ENCODE measurements around the gene CSNK1A1.
"Not testable (repeated sequence)": the region's sequence is repeated elsewhere in the genome, so short reads cannot be mapped to it uniquely, and the experiment has no call there.

Gene CSNK1A1

DNA sequence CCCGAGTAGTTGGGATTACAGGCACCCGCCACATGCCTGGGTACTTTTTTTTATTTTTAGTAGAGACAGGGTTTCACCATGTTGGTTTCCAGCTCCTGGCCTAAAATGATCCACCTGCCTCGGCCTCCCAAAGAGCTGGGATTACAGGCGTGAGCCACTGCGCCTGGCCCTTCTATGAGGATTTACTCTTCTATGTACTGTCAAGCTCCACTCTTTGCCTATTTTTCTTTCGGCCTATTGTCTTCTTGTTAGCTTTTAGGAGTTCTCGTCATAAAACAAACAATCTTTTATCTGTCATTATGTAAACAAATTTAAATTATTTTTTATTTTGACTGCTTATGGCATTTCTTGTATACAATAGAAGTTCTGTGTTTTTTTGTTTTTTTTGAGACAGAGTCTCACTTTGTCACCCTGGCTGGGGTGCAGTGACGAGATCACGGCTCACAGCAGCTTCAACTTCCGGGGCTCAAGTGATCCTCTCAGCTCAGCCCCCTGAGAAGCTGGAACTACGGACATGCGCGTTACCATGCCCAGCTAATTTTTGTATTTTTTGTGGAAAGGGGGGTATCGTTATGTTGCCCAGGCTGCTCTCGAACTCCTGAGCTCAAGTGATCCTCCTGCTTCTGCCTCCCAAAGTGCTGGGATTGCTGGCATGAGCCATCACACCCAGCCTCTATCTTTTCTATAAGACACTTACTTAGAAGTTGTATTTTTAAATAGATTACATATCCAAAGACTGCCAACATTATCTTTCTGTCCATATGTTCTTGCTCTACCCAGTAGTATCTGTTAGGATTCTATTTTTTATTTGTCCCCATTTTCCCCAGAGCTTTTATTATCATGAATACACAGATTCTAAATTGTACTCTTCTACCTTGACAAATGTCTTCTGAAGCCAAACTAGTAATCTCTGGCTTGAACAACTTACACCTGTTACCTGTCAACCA is 29.2 kb downstream of the CSNK1A1 start:
- in situ Hi-C loops (cut with MboI; ENCODE audit: low pct_unique_long_range_greater_than_20kb, low sequenced_read_pairs, unreplicated experiment) = no loop called here
- TF ChIP-seq, protein P1, sequence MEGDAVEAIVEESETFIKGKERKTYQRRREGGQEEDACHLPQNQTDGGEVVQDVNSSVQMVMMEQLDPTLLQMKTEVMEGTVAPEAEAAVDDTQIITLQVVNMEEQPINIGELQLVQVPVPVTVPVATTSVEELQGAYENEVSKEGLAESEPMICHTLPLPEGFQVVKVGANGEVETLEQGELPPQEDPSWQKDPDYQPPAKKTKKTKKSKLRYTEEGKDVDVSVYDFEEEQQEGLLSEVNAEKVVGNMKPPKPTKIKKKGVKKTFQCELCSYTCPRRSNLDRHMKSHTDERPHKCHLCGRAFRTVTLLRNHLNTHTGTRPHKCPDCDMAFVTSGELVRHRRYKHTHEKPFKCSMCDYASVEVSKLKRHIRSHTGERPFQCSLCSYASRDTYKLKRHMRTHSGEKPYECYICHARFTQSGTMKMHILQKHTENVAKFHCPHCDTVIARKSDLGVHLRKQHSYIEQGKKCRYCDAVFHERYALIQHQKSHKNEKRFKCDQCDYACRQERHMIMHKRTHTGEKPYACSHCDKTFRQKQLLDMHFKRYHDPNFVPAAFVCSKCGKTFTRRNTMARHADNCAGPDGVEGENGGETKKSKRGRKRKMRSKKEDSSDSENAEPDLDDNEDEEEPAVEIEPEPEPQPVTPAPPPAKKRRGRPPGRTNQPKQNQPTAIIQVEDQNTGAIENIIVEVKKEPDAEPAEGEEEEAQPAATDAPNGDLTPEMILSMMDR (IDR thresholded peaks at IDR 0.05; ENCODE audit: extremely low read depth, insufficient read depth, missing control alignments) = no peak
- DNase-seq (ENCODE audit: low spot score) = no peak

DNA sequence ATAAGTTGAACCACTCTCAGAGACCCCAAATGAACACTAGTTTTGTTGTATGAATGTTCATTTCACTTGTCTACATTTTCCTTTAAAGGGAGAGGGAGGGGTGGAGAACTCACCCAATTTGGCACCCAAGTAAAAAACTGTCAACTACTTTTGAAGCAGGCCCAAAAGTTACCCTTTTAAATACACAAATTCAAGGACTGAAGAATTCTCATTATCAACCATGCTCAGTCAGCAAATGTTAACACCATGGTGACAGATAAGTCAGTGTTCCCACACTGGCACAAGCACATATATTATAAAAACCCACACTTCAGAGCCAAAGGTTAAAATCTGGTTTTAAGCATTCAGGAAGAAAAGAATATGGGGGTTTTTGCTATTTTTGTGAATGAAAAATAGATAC is 31.6 kb downstream of the CSNK1A1 start:
- in situ Hi-C loops (cut with MboI; ENCODE audit: low pct_unique_long_range_greater_than_20kb, low sequenced_read_pairs, unreplicated experiment) = no loop called here
- DNase-seq (ENCODE audit: low spot score) = no peak
- TF ChIP-seq, protein P1 (IDR thresholded peaks at IDR 0.05; ENCODE audit: extremely low read depth, insufficient read depth, missing control alignments) = no peak

DNA sequence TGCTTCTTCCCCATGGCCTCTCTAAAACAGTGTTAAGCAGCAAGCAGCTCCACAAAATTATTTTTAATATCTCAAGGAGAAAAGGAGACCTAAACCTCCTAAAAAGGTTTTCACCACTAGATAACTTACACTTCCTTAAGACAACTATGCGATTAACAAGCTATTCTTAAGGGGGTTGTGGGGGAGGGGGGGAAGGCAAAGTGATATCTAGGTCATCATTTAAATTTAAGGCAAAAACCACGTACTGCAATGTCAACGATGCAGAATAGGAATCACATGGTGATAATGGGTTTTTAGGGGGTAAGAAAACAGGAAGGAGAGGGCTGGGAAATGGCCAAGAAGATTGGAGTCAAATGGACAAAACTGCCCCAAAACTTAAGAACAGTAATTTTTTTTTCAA is 32.6 kb downstream of the CSNK1A1 start:
- no peak for DNase-seq (ENCODE audit: low spot score)
- in situ Hi-C loops (cut with MboI; ENCODE audit: low pct_unique_long_range_greater_than_20kb, low sequenced_read_pairs, unreplicated experiment) = no loop called here
- TF ChIP-seq, protein P1 (IDR thresholded peaks at IDR 0.05; ENCODE audit: extremely low read depth, insufficient read depth, missing control alignments) = no peak

DNA sequence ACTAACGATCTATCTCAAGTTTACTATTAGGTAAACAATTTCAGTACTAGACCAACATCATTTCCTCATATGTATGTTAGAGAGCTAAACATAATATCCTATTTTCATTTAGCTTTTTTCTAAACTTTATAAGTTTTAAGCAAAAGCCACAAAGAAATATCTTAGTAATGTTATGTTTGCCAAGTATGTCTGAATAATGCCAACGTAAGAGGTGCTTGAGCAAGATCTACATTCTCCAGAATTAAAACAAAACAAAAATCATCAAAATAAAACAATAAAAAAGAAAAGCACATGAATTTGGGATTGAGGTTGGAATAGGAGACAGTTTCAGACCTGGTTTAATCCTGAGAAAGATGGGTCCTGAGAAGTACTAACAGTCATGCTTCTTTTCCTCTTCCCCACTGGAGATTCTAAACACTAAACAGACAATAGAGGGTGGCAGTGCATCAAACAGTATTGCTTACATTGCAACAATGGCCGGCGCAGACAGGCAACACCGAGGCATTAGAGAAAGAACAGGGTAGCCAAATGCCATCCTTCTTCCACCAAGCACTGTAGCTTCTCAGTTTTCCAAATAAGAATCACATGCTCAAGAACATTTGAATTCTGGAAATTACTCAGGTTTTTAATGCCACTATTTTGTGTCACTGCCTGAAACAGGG is 33.6 kb downstream of the CSNK1A1 start:
- in situ Hi-C loops (cut with MboI; ENCODE audit: low pct_unique_long_range_greater_than_20kb, low sequenced_read_pairs, unreplicated experiment) = no loop called here
- TF ChIP-seq, protein P1 (IDR thresholded peaks at IDR 0.05; ENCODE audit: extremely low read depth, insufficient read depth, missing control alignments) = no peak
- no peak for DNase-seq (ENCODE audit: low spot score)

DNA sequence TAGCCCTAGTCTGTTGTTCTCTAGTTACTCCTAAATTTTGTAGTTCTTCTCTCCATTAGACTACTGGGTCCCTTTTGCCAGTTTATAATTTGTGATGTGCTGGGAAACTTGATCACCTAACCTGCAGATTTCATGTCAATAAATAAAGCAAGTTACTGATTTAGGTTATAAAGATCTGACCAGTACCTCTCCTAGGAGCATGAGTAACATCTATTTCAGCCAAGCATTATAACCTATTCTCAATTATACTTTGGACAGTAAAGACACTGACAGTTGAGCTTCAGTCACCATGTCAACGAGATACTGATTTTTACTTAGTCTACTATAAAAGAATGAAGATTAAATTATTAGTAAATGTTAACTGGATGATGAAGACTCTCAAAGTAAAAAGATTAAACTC is 36.7 kb downstream of the CSNK1A1 start:
- TF ChIP-seq, protein P1 (IDR thresholded peaks at IDR 0.05; ENCODE audit: extremely low read depth, insufficient read depth, missing control alignments) = no peak
- DNase-seq (ENCODE audit: low spot score) = no peak
- in situ Hi-C loops (cut with MboI; ENCODE audit: low pct_unique_long_range_greater_than_20kb, low sequenced_read_pairs, unreplicated experiment) = no loop called here

DNA sequence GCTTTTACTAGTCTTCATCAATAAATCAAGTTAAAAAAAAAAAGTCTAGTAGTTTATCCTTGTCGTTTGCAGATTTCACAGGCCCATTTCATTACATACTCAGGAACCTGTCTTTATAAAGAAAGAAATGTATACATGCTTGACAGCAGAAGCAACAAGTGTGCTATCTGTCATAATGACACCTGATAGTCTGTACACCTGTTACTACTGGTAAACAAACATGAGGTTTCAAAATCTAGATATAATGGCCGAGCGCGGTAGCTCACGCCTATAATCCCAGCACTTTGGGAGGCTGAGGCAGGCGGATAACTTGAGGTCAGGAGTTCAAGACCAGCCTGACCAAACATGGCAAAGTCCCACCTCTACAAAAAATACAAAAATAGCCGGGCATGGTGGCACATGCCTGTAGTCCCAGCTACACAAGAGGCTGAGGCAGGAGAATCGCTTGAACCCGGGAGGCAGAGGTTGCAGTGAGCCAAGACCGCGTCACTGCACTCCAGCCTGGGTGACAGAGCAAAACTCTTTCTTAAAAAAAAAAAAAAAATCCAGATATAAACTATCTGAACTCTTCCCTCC is 37.8 kb downstream of the CSNK1A1 start:
- in situ Hi-C loops (cut with MboI; ENCODE audit: low pct_unique_long_range_greater_than_20kb, low sequenced_read_pairs, unreplicated experiment); DNase-seq (ENCODE audit: low spot score): not testable (repeated sequence)

DNA sequence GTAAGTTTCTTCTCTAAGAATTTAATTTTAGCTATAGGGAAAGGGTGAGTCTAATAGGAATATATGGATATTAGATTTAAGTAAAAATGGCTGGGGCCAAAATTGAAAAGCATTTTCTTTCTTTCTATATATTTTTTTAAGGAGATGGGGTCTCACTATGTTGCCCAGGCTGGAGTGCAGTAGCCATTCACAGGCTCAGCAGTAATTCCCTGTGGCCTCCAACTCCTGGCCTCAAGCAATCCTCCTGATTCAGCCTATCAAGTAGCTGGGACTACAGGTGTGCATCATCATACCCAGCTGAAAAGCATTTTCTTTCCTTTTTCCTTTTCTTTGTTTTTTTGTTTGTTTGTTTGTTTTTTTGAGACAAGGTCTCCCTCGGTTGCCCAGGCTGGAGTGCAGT is 41.1 kb downstream of the CSNK1A1 start:
- DNase-seq (ENCODE audit: low spot score) = no peak
- TF ChIP-seq, protein P1 (IDR thresholded peaks at IDR 0.05; ENCODE audit: extremely low read depth, insufficient read depth, missing control alignments) = no peak
- in situ Hi-C loops (cut with MboI; ENCODE audit: low pct_unique_long_range_greater_than_20kb, low sequenced_read_pairs, unreplicated experiment) = no loop called here

Measured in GM13977 (cell line).